A549 (cell line): Measurements from ENCODE around the gene DDX10. TPM values are rescaled to one million over a fixed set of nuclear protein-coding genes. Genes with fewer than 3 reads are reported as not detected.

Experiments used
- ATAC-seq, 2 experiments: fragments of 200-7000 bp in 1 of 2; fragments of >200 bp in 1 of 2; cut with Nextera tagmentation in 1 of 2; cut with Tn5 transposase in 1 of 2; 3 replicates each; pipeline versions ENCODE4 v1.8.0 to v1.9.1; 2018 to 2020; ENCODE audit warnings: mild to moderate bottlenecking in 1 of 2, moderate library complexity in 1 of 2
- CTCF ChIA-PET: fragments of 300-600 bp; sonication (Branson Sonifier 250); formaldehyde crosslinking; extraction: SDS; loops from one replicate; lab custom pipeline; 2021; ENCODE audit warnings: antibody characterized with exemption, inconsistent platforms; lab: Yijun Ruan, JAX
- POLR2A ChIA-PET: fragments of 350-600 bp; formaldehyde crosslinking; extraction: SDS; loops from one replicate; lab custom pipeline; 2021; ENCODE audit warnings: antibody characterized with exemption, inconsistent platforms; lab: Yijun Ruan, JAX
- DNase-seq, 2 experiments: peaks; one replicate each; pipeline versions ENCODE4 v3.0.0 to v3.0.0-alpha.2; 2011 to 2016; ENCODE audit warnings: low read depth in 1 of 2, low spot score in 1 of 2
- FAIRE-seq: peaks from 2 replicates; lab custom pipeline; 2011; peaks lifted over from hg19 to GRCh38; lab: Jason Lieb, UNC
- H3K27ac ChIP-seq, 2 experiments: fragments of >200 bp; sonication (Bioruptor Twin); formaldehyde crosslinking; 3 replicates each; pipeline ENCODE4 v1.5.1; 2016 to 2017
- H3K4me1 ChIP-seq: fragments of >200 bp; sonication (Bioruptor Twin); formaldehyde crosslinking; 3 replicates; pipeline ENCODE4 v1.6.1; 2016
- H3K4me2 ChIP-seq: fragments of >200 bp; sonication (Bioruptor Twin); formaldehyde crosslinking; 3 replicates; pipeline ENCODE4 v1.6.1; 2016
- H3K4me3 ChIP-seq: fragments of >200 bp; sonication (Bioruptor Twin); formaldehyde crosslinking; 3 replicates; pipeline ENCODE4 v1.5.1; 2016
- H3K9me3 ChIP-seq: fragments of >200 bp; sonication (Bioruptor Twin); formaldehyde crosslinking; 3 replicates; pipeline ENCODE4 v1.6.1; 2016
- ATOH8 ChIP-seq: fragments of 250-450 bp; sonication (Bioruptor Pico); IDR thresholded peaks from 2 replicates; pipeline ENCODE4 v1.5.0; 2020; ENCODE audit warnings: low read depth, mild to moderate bottlenecking, moderate library complexity
- BHLHE40 ChIP-seq: IDR thresholded peaks from 2 replicates; pipeline ENCODE4 v1.6.1; 2012; ENCODE audit warnings: low read depth, low read length, inconsistent platforms
- CBX2 ChIP-seq: fragments of 200-600 bp; sonication (generic); IDR thresholded peaks from 2 replicates; pipeline ENCODE4 v1.6.1; 2016; ENCODE audit warnings: low read depth, mild to moderate bottlenecking, borderline replicate concordance
- CBX8 ChIP-seq: fragments of 200-600 bp; sonication (generic); IDR thresholded peaks from 2 replicates; pipeline ENCODE4 v1.6.1; 2016
- CHD2 ChIP-seq: fragments of 150-350 bp; IDR thresholded peaks from 2 replicates; pipeline ENCODE4 v1.6.1; 2014; ENCODE audit warnings: low read length; ENCODE audit not compliant: partially characterized antibody
- CTCF ChIP-seq: fragments of >200 bp; sonication (Bioruptor Twin); formaldehyde crosslinking; IDR thresholded peaks from 3 replicates; pipeline ENCODE4 v1.5.1; 2016
- EP300 ChIP-seq, 2 experiments: fragments of >200 bp; sonication (Bioruptor Twin); formaldehyde crosslinking; IDR thresholded peaks; 2 replicates in 1 of 2; 3 replicates in 1 of 2; pipeline ENCODE4 v1.6.1; 2016 to 2017
- FOSL2 ChIP-seq, 2 experiments: fragments of 450-650 bp in 1 of 2; fragments of >200 bp in 1 of 2; sonication (Bioruptor Twin) in 1 of 2; formaldehyde crosslinking; IDR thresholded peaks; 2 replicates each; pipeline versions ENCODE4 v1.5.0 to v1.6.1; 2016 to 2020; ENCODE audit warnings: mild to moderate bottlenecking in 1 of 2, moderate library complexity in 1 of 2
- FOXS1 ChIP-seq: fragments of 250-450 bp; sonication (Bioruptor Pico); IDR thresholded peaks from 2 replicates; pipeline ENCODE4 v1.5.0; 2020; ENCODE audit warnings: mild to moderate bottlenecking, moderate library complexity
- HDAC2 ChIP-seq: fragments of 200-600 bp; sonication (generic); IDR thresholded peaks from 2 replicates; pipeline ENCODE4 v1.6.1; 2016
- JUNB ChIP-seq: fragments of >200 bp; sonication (Bioruptor Twin); formaldehyde crosslinking; IDR thresholded peaks from 2 replicates; pipeline ENCODE4 v1.6.1; 2016
- KDM5A ChIP-seq: fragments of 200-600 bp; sonication (generic); IDR thresholded peaks from 2 replicates; pipeline ENCODE4 v1.6.1; 2016; ENCODE audit warnings: antibody characterized with exemption, mild to moderate bottlenecking
- MYC ChIP-seq: IDR thresholded peaks from 2 replicates; pipeline ENCODE4 v1.6.1; 2012; ENCODE audit warnings: mild to moderate bottlenecking, inconsistent platforms, low read length, improper control_type of control experiment, borderline replicate concordance
- NR3C1 ChIP-seq: fragments of >200 bp; sonication (Bioruptor Twin); formaldehyde crosslinking; IDR thresholded peaks from 3 replicates; pipeline ENCODE4 v1.6.1; 2017
- POLR2A ChIP-seq: IDR thresholded peaks from 2 replicates; pipeline ENCODE4 v1.6.1; 2012; ENCODE audit warnings: mild to moderate bottlenecking, low read length
- RAD21 ChIP-seq, 2 experiments: fragments of >200 bp in 1 of 2; sonication (Bioruptor Twin) in 1 of 2; formaldehyde crosslinking in 1 of 2; IDR thresholded peaks in 1 of 2; conservative IDR thresholded peaks in 1 of 2; 2 replicates in 1 of 2; 3 replicates in 1 of 2; pipeline ENCODE4 v1.6.1; 2012 to 2018; ENCODE audit warnings: inconsistent platforms in 1 of 2
- RCOR1 ChIP-seq: fragments of 150-350 bp; IDR thresholded peaks from 2 replicates; pipeline ENCODE4 v1.6.1; 2014; ENCODE audit warnings: antibody characterized with exemption, low read length, low read depth
- RNF2 ChIP-seq: fragments of 200-600 bp; sonication (generic); IDR thresholded peaks from 2 replicates; pipeline ENCODE4 v1.6.1; 2016; ENCODE audit warnings: low read depth, mild to moderate bottlenecking, antibody characterized with exemption, moderate library complexity, borderline replicate concordance
- SMC3 ChIP-seq: fragments of >200 bp; sonication (Bioruptor Twin); formaldehyde crosslinking; IDR thresholded peaks from 3 replicates; pipeline ENCODE4 v1.6.1; 2018; ENCODE audit warnings: inconsistent platforms
- TFCP2L1 ChIP-seq: fragments of 250-450 bp; sonication (Bioruptor Pico); IDR thresholded peaks from 2 replicates; pipeline ENCODE4 v1.5.0; 2021; ENCODE audit warnings: mild to moderate bottlenecking
- TP53 ChIP-seq: fragments of 250-450 bp; sonication (Bioruptor Pico); IDR thresholded peaks from 2 replicates; pipeline ENCODE4 v1.5.0; 2021; ENCODE audit warnings: mild to moderate bottlenecking, moderate library complexity
- WGBS: methylation state at CpG from one replicate; pipeline ENCODE4 v1.1.6; 2017; ENCODE audit errors: missing lambda C conversion rate; 5-methylcytosine and 5-hydroxymethylcytosine counted together
- polyA plus RNA-seq, 4 experiments: library from polyadenylated mRNA; depleted of rRNA in 3 of 4; stranded (reverse); fragments of >200 nt; fragmentation: RNase III in 1 of 4; extraction: RNeasy Plus Mini Kit Qiagen cat#74134 plus additional on column Dnase treatment in 1 of 4; gene quantifications; 2 replicates in 3 of 4; 3 replicates in 1 of 4; pipeline ENCODE4 v1.2.3, GENCODE V29; 2011 to 2017
- TF ChIP-seq, protein P1 (sequence below): IDR thresholded peaks from 2 replicates; pipeline ENCODE4 v1.6.1; 2012
- TF ChIP-seq, protein P2 (sequence below): fragments of >200 bp; sonication (Bioruptor Twin); formaldehyde crosslinking; IDR thresholded peaks from 2 replicates; pipeline ENCODE4 v1.6.1; 2016

Gene DDX10
- polyA plus RNA-seq, 2 of the 4 experiments (the other 2 are of a cell fraction) = 46.0 to 189 TPM

DNA sequence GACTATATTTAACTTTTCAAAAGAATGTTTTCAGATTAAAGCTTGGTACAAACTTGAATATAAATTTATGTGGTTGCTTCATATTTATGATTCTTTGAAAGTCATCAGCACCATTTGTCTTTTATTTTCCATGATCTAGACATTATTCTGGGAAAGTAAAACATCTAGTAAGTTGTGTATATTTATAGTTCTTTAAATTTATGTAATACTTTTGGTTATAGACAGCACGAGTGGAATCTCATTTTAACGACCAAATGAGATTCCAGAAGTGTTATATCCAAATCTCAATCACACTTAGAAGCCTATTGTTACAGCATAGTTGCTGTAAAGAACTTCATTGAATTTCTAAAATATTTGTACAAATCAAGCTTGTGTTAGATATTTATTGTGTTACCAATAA lies 212.3 kb downstream of the DDX10 start:
- FAIRE-seq (no peak), ATAC-seq (no peak), DNase-seq (no peak)
- H3K4me1 ChIP-seq = peaks cover 14% of the 10 kb centered on the region
- 88% methylated on average over 2 of the region's 2 CpGs for WGBS
- no peak overlapping the region for H3K27ac ChIP-seq
- no peak for TF ChIP-seq HDAC2
- no peak for TF ChIP-seq NR3C1
- TF ChIP-seq POLR2A = no peak
- no peak for TF ChIP-seq BHLHE40
- no peak for TF ChIP-seq SMC3
- no peak for TF ChIP-seq KDM5A
- no peak for TF ChIP-seq EP300 (IDR thresholded peaks at IDR 0.05)
- no peak for TF ChIP-seq RAD21 (conservative IDR thresholded peaks at IDR 0.05 in 1 of 2, IDR thresholded peaks at IDR 0.05 in 1 of 2)
- TF ChIP-seq, protein P1, sequence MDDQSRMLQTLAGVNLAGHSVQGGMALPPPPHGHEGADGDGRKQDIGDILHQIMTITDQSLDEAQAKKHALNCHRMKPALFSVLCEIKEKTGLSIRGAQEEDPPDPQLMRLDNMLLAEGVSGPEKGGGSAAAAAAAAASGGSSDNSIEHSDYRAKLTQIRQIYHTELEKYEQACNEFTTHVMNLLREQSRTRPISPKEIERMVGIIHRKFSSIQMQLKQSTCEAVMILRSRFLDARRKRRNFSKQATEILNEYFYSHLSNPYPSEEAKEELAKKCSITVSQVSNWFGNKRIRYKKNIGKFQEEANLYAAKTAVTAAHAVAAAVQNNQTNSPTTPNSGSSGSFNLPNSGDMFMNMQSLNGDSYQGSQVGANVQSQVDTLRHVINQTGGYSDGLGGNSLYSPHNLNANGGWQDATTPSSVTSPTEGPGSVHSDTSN = no peak
- TF ChIP-seq FOXS1 (CRISPR knock-in tag) = no peak
- ChIA-PET CTCF (no interaction called here), POLR2A (no interaction called here)
- no peak overlapping the region for H3K4me2 ChIP-seq
- no peak overlapping the region for H3K4me3 ChIP-seq
- H3K9me3 ChIP-seq = no peaks in the 10 kb centered on the region

DNA sequence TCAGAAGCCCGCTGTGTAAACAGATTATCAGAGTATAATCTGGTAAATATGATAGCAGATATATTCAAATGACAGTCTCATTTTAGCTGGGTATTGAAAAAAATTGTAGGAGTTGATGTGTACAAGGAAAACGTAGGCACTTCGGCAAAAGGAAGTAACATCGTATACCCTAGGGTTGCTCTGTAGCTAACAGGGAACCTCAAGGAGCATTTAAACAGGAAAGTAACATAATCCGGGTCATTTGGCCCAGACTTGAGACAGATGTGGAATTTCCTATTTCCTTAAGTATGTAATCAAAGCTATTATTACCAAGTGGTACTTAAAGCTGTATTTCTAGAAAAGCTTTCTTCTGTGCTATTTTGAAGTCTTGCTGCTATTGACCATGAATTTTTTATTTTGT lies 215.6 kb downstream of the DDX10 start:
- Histone ChIP-seq H3K4me3 (no peak overlapping the region), H3K9me3 (no peaks in the 10 kb centered on the region)
- DNase-seq (no peak), FAIRE-seq (no peak), ATAC-seq (no peak)
- POLR2A ChIA-PET = interaction anchor here (0.5 kb wide), 1 partner anchor 34 kb away, joined by 3 read pairs; no protein-coding TSS in a partner anchor
- CTCF ChIA-PET = no interaction called here
- 75% methylated on average over 5 of the region's 5 CpGs for WGBS
- TF ChIP-seq MYC (no peak), BHLHE40 (no peak), RNF2 (no peak), FOSL2 (IDR thresholded peaks at IDR 0.05) (no peak), FOSL2 (CRISPR knock-in tag; IDR thresholded peaks at IDR 0.05) (no peak), TP53 (CRISPR knock-in tag) (no peak), CBX2 (no peak), JUNB (no peak), CBX8 (no peak), CTCF (no peak), TFCP2L1 (CRISPR knock-in tag) (no peak), RCOR1 (no peak), KDM5A (no peak), SMC3 (no peak), CHD2 (no peak), ATOH8 (CRISPR knock-in tag) (no peak)
- TF ChIP-seq, protein P2, sequence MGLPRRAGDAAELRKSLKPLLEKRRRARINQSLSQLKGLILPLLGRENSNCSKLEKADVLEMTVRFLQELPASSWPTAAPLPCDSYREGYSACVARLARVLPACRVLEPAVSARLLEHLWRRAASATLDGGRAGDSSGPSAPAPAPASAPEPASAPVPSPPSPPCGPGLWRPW = no peak
- TF ChIP-seq, all 56 proteins: peak for 0
- H3K4me2 ChIP-seq = no peak overlapping the region
- peaks cover 11% of the 10 kb centered on the region; the same call in 2 of the 3 replicates for H3K4me1 ChIP-seq
- no peak overlapping the region for H3K27ac ChIP-seq

- DNase-seq (no peak), FAIRE-seq (no peak), ATAC-seq (no peak)
- H3K4me2 ChIP-seq = no peak overlapping the region
- peaks cover 17% of the 10 kb centered on the region for H3K4me1 ChIP-seq
- no peak overlapping the region for H3K4me3 ChIP-seq
- CTCF ChIA-PET = no interaction called here
- POLR2A ChIA-PET = no interaction called here
- no peak for TF ChIP-seq EP300 (IDR thresholded peaks at IDR 0.05)
- no peaks in the 10 kb centered on the region for H3K9me3 ChIP-seq
- H3K27ac ChIP-seq = no peak overlapping the region
These were observed 216.3 kb downstream of the DDX10 start for GRCh38 chr11:108881131-108881530.
